Transverse colon (tissue), 4 donors: ENCODE measurements around the gene RTF1.

Experiments used
- CTCF ChIP-seq, 5 experiments: fragments of 200-600 bp in 3 of 5; fragments of 450-650 bp in 2 of 5; sonication (generic) in 3 of 5; IDR thresholded peaks; 1 replicate in 2 of 5; 2 replicates in 3 of 5; pipeline ENCODE4 v1.5.1; 2016 to 2017; ENCODE audit warnings: antibody characterized with exemption in 5 of 5, inconsistent platforms in 3 of 5, mild to moderate bottlenecking in 2 of 5, moderate library complexity in 1 of 5
- POLR2A ChIP-seq: fragments of 450-650 bp; IDR thresholded peaks from one replicate; pipeline ENCODE4 v1.6.1; 2016; ENCODE audit warnings: antibody characterized with exemption, mild to moderate bottlenecking, moderate library complexity
- POLR2AphosphoS5 ChIP-seq, 3 donors: sonication (generic); formaldehyde crosslinking; IDR thresholded peaks; one replicate each; pipeline ENCODE4 v1.6.1; 2016; ENCODE audit warnings: antibody characterized with exemption in 3 of 3

- TF ChIP-seq CTCF (IDR thresholded peaks at IDR 0.05) (no peak), POLR2AphosphoS5 (IDR thresholded peaks at IDR 0.05) (peak in 1 of 3 donors; percentile 5), POLR2A (no peak)
Measured at GRCh38 chr15:41494190-41494921, 77.5 kb downstream of the RTF1 start.
